ENCODE measurements around the gene RAP1GDS1.

GRCh38 chr4:98470831-98471230, 209.6 kb downstream of the RAP1GDS1 start:
- TF ChIP-seq EZH2 (IDR thresholded peaks at IDR 0.05; ENCODE audit: insufficient read depth, poor library complexity, severe bottlenecking) = no peak
- TF ChIP-seq EZH2phosphoT487 (IDR thresholded peaks at IDR 0.05; ENCODE audit: insufficient read depth, low read depth) = no peak
